ENCODE data around the gene GALNT14. TPM values are rescaled to one million over a fixed set of nuclear protein-coding genes. Genes with fewer than 3 reads are reported as not detected.

The GALNT14 gene
- total RNA-seq, 1 experiment from 2014 or later, result 6.0 TPM

GRCh38 chr2:30958918-30959265, 179.3 kb downstream of the GALNT14 start:
- H3K27me3 Mint-ChIP-seq (ENCODE audit: low read depth), result no peaks in the 10 kb centered on the region
- ChIA-PET POLR2A (interaction anchor here (0.5 kb wide), 1 partner anchor 360 kb away, joined by 4 read pairs; no protein-coding TSS in a partner anchor), CTCF (interaction anchor here (1.1 to 2.0 kb wide), 2 partner anchors 244 to 247 kb away, joined by 4 to 7 read pairs; no protein-coding TSS in a partner anchor)
- no peaks in the 10 kb centered on the region for H3K36me3 Mint-ChIP-seq
- H3K4me3 Mint-ChIP-seq, result no peak overlapping the region
- TF ChIP-seq ZNF219 (CRISPR knock-in tag; IDR thresholded peaks at IDR 0.05; ENCODE audit: borderline replicate concordance), result no peak
- TF ChIP-seq NR1H2 (CRISPR knock-in tag; IDR thresholded peaks at IDR 0.05), result no peak
- TF ChIP-seq ARID4B (CRISPR knock-in tag; IDR thresholded peaks at IDR 0.05; ENCODE audit: borderline replicate concordance), result no peak
- TF ChIP-seq FOXJ3 (CRISPR knock-in tag; IDR thresholded peaks at IDR 0.05; ENCODE audit: borderline replicate concordance), result no peak
- no peak for TF ChIP-seq ERG (CRISPR knock-in tag; IDR thresholded peaks at IDR 0.05)
- no peak for TF ChIP-seq CBFB (CRISPR knock-in tag; IDR thresholded peaks at IDR 0.05; ENCODE audit: low read depth)
- no peaks in the 10 kb centered on the region for H3K9me3 Mint-ChIP-seq
- H3K4me1 Mint-ChIP-seq, result peaks cover 9% of the 10 kb centered on the region
- H3K27ac Mint-ChIP-seq, result no peak overlapping the region
- 0 out of 2 replicates have a peak, but pooled peaks have one; percentile 36 for ATAC-seq
- DNase-seq (ENCODE audit: low spot score), result no peak

GRCh38 chr2:30958193-30958917, 179.9 kb downstream of the GALNT14 start:
- Mint-ChIP-seq H3K27me3 (ENCODE audit: low read depth) (no peaks in the 10 kb centered on the region), H3K4me3 (no peak overlapping the region), H3K36me3 (no peaks in the 10 kb centered on the region), H3K4me1 (peaks cover 9% of the 10 kb centered on the region), H3K9me3 (no peaks in the 10 kb centered on the region), H3K27ac (no peak overlapping the region)
- CTCF ChIA-PET, result interaction anchor here (1.1 to 2.0 kb wide), 2 partner anchors 243 to 247 kb away, joined by 4 to 7 read pairs; no protein-coding TSS in a partner anchor
- TF ChIP-seq GTF2I (CRISPR knock-in tag; conservative IDR thresholded peaks at IDR 0.05), result no peak
- TF ChIP-seq TEAD4 (CRISPR knock-in tag; IDR thresholded peaks at IDR 0.05), result no peak
- no peak for TF ChIP-seq FOXJ3 (CRISPR knock-in tag; IDR thresholded peaks at IDR 0.05; ENCODE audit: borderline replicate concordance)
- no peak for TF ChIP-seq OVOL2 (CRISPR knock-in tag; IDR thresholded peaks at IDR 0.05; ENCODE audit: borderline replicate concordance)
- TF ChIP-seq ATF2 (CRISPR knock-in tag; IDR thresholded peaks at IDR 0.05; ENCODE audit: borderline replicate concordance, low read depth), result no peak
- TF ChIP-seq NFYB (CRISPR knock-in tag; conservative IDR thresholded peaks at IDR 0.05; ENCODE audit: low read depth), result no peak
- no peak for TF ChIP-seq E2F4 (CRISPR knock-in tag; IDR thresholded peaks at IDR 0.05; ENCODE audit: borderline replicate concordance, low read depth)
- TF ChIP-seq ZNF512 (CRISPR knock-in tag; IDR thresholded peaks at IDR 0.05; ENCODE audit: borderline replicate concordance), result no peak
- TF ChIP-seq ZSCAN18 (CRISPR knock-in tag; IDR thresholded peaks at IDR 0.05), result no peak
- no peak for TF ChIP-seq MLX (CRISPR knock-in tag; IDR thresholded peaks at IDR 0.05)
- no peak for TF ChIP-seq ZBTB21 (CRISPR knock-in tag; IDR thresholded peaks at IDR 0.05; ENCODE audit: borderline replicate concordance)
- no peak for TF ChIP-seq ZNF671 (CRISPR knock-in tag; IDR thresholded peaks at IDR 0.05)
- no peak for TF ChIP-seq ZNF138 (CRISPR knock-in tag; conservative IDR thresholded peaks at IDR 0.05)
- no peak for TF ChIP-seq ATF6 (CRISPR knock-in tag; IDR thresholded peaks at IDR 0.05)
- ATAC-seq, result no peak
- no peak for DNase-seq (ENCODE audit: low spot score)
- POLR2A ChIA-PET, result interaction anchor here (0.5 kb wide), 1 partner anchor 360 kb away, joined by 4 read pairs; no protein-coding TSS in a partner anchor
